Activated CD4-positive, alpha-beta T cell treated with anti-CD3 and anti-CD28 coated beads for 36 hours (primary cell): ENCODE data around the gene SRSF12. TPM values are rescaled to one million over a fixed set of nuclear protein-coding genes. Genes with fewer than 3 reads are reported as not detected.

Source experiments
- ATAC-seq: fragments of 200-7000 bp; cut with Tn5 transposase; one replicate; pipeline ENCODE4 v1.10.0; 2021; ENCODE audit warnings: mild to moderate bottlenecking, moderate library complexity
- CTCF ChIA-PET: fragments of 350-600 bp; sonication (Branson Sonifier 250); formaldehyde crosslinking; loops from one replicate; lab custom pipeline; 2021; ENCODE audit warnings: antibody characterized with exemption; lab: Charles Lee
- POLR2A ChIA-PET: fragments of 350-600 bp; sonication (Branson Sonifier 250); formaldehyde crosslinking; loops from one replicate; lab custom pipeline; 2021; ENCODE audit warnings: antibody characterized with exemption, inconsistent platforms; lab: Charles Lee
- DNase-seq: peaks from one replicate; pipeline ENCODE4 v3.0.0-alpha.2; 2020
- H3K27ac Mint-ChIP-seq: one replicate; pipeline ENCODE4 v1.8.0; 2021; ENCODE audit warnings: mixed read lengths
- H3K27me3 Mint-ChIP-seq: one replicate; pipeline ENCODE4 v1.8.0; 2021; ENCODE audit warnings: mixed read lengths
- H3K36me3 Mint-ChIP-seq: one replicate; pipeline ENCODE4 v1.8.0; 2021; ENCODE audit warnings: low read depth, mixed read lengths
- H3K4me1 Mint-ChIP-seq: one replicate; pipeline ENCODE4 v1.8.0; 2021; ENCODE audit warnings: mixed read lengths
- H3K4me3 Mint-ChIP-seq: one replicate; pipeline ENCODE4 v1.8.0; 2021; ENCODE audit warnings: mild to moderate bottlenecking, moderate library complexity, mixed read lengths
- H3K9me3 Mint-ChIP-seq: one replicate; pipeline ENCODE4 v1.8.0; 2021; ENCODE audit warnings: low read depth, mixed read lengths
- intact Hi-C, 2 experiments: fragments of 100-400 bp; cut with DNase I in 1 of 2; cut with micrococcal nuclease in 1 of 2; formaldehyde crosslinking; loops; one replicate each; pipeline versions ENCODE4 v1.14.2 to v1.15.1; 2022 to 2024; cut with DNase I, micrococcal nuclease
- total RNA-seq, 2 experiments: library from RNA; stranded (reverse); gene quantifications; one replicate each; pipeline ENCODE4 v1.2.3, GENCODE V29; 2021

The SRSF12 gene
- under 1 TPM; 0.26 to 0.27 TPM for total RNA-seq

- Mint-ChIP-seq H3K9me3 (no peaks in the 10 kb centered on the region), H3K27ac (no peak within 1 kb of the TSS)
Observed at GRCh38 chr6:89117211-89118108, at the start of gene SRSF12. TSS of gene SRSF12 (minus strand) at chr6:89118071. CDS start at chr6:89117887, 184 bp downstream.

DNA sequence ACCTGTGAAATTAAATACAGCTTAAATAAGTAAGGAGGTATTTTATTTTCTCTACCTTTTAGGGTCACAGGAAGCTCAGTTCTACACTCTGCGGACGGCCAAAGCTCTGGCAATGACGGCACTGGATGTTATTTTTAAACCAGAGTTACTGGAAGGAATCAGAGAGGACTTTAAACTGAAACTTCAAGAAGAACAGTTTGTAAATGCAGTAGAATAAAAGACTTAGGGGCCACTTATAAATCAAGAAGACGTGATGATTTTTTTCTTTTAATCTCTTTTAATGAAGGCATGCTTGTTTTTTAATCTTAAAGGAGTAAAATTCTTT lies 44.1 kb upstream of the SRSF12 start:
- H3K4me3 Mint-ChIP-seq: no peak overlapping the region
- no peaks in the 10 kb centered on the region for H3K27me3 Mint-ChIP-seq
- H3K4me1 Mint-ChIP-seq: no peaks in the 10 kb centered on the region
- no peak overlapping the region for H3K27ac Mint-ChIP-seq
- POLR2A ChIA-PET: no interaction called here
- H3K9me3 Mint-ChIP-seq: no peaks in the 10 kb centered on the region
- intact Hi-C loops: no loop called here
- no peak for DNase-seq
- CTCF ChIA-PET: interaction anchor here (1.0 to 1.1 kb wide), 2 partner anchors 19 to 80 kb away, joined by 3 read pairs; no protein-coding TSS in a partner anchor
- peaks cover 29% of the 10 kb centered on the region for H3K36me3 Mint-ChIP-seq
- no peak for ATAC-seq

More at GRCh38 chr6:89117211-89118108, at the start of gene SRSF12:
- Mint-ChIP-seq H3K36me3 (no peaks in the 10 kb centered on the region), H3K4me3 (peak within 1 kb of the TSS; percentile 74), H3K4me1 (peaks cover 6% of the 10 kb centered on the region), H3K27me3 (peaks cover 10% of the 10 kb centered on the region)
- POLR2A ChIA-PET: interaction anchor here (0.7 to 2.0 kb wide), 4 partner anchors 28 to 38 kb away, joined by 3 to 8 read pairs (median 5); partner anchors contain the start of genes PM20D2 and PNRC1
- ATAC-seq: peak; percentile 89
- CTCF ChIA-PET: interaction anchor here (0.6 to 1.4 kb wide), 3 partner anchors 27 to 307 kb away, joined by 3 to 10 read pairs (median 4); no protein-coding TSS in a partner anchor
- intact Hi-C loops: loop anchor here (1.0 to 5.0 kb wide), 4 partner anchors 27 to 135 kb away; partner anchors contain the start of gene PNRC1 (in 1 of the 2)
- peak; percentile 53 for DNase-seq

DNA sequence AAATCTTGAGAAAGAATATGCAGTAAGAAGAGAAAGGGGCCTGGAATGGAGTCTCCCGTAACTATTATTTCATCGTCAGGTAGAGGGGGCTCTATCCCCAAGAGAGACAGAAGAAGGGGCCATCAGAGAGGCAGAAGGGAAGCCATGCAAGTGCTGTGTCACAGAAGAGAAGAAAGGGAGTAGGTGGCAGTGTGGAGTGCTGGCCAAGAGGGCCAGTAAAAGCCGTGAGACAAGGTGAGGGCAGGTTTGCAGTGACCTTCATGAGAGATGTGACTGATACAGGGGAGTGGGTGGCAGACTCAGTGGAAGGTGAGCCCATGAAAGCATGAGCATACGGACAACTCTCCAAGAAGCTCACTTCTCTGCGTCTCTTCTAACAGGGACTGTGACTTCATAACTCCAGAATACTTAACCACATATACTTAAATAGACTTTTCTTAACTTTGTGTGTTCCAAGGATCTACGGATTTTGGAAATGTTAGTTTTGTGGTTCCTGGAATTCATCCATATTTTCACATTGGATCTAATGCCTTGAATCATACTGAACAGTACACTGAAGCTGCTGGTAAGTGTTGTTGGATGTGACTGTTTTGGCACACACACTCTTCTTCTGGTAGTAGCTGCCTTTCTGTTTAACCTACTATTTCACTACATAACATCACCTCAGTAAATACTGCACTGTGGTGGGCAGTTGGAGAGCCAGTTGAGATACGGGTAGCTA lies 43.6 kb upstream of the SRSF12 start:
- no peaks in the 10 kb centered on the region for H3K27me3 Mint-ChIP-seq
- intact Hi-C loops: no loop called here

DNA sequence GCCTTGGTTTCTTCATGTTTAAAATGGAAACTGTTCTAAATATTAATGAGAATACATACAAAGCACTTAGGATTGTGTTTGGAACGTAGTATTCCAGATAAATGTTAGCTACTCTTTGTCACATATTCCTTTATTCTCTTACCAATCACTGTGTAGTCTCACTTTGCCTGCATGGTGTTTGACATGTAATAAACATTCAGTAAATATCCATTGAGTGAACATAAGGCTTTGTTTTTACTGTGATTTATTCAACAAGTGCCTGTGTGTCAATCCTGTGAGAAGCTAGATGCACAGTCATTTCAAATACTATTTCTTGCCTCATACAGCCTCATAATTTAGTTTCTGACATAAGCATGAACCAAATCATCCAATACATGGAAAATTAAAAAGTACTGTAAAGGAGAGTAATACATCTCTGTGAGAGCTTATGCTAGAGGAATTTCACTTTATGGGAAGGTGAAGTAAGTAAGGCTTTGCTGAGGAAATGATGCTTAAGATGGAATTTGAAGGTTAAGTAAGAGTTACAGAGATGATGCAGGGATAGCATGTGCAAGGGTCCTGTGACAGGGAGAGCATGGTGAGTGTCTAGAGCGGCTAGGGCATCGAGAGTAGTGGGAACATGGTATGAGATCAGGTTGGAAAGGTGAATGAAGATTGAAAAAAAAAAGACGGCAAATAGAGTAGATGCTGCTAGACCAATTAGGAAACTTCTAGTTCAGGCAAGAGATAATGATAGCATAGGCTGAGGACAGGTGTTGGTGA lies 42.6 kb upstream of the SRSF12 start:
- intact Hi-C loops: no loop called here
- DNase-seq: no peak

More for the DNA sequence above, 43.6 kb upstream of the SRSF12 start:
- H3K9me3 Mint-ChIP-seq: no peaks in the 10 kb centered on the region
- CTCF ChIA-PET: interaction anchor here (1.1 kb wide), 1 partner anchor 20 kb away, joined by 3 read pairs; no protein-coding TSS in a partner anchor
- H3K36me3 Mint-ChIP-seq: peaks cover 31% of the 10 kb centered on the region
- H3K27ac Mint-ChIP-seq: no peak overlapping the region
- H3K4me1 Mint-ChIP-seq: no peaks in the 10 kb centered on the region
- POLR2A ChIA-PET: no interaction called here
- H3K4me3 Mint-ChIP-seq: no peak overlapping the region
- ATAC-seq (no peak), DNase-seq (no peak)

DNA sequence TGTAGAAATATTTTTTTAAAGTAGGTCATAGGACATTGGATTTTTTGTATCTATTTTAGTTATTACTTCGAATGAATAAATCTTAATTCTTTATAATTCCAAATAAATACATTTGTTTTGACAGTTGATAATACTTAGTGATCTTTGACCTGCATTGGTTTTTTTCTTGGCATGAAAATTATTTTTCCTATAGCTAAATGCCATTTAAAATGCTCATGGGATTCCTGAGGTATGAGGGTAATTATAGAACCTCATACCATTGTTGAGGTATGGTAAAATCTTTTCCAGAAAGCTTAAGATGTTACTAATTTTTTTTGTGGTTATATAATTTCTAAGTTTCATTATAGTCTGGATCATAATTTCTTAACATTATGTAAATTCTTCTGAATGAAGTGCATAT lies 36.3 kb upstream of the SRSF12 start:
- POLR2A ChIA-PET: no interaction called here
- intact Hi-C loops: no loop called here
- peaks cover 34% of the 10 kb centered on the region for H3K36me3 Mint-ChIP-seq
- DNase-seq: no peak
- CTCF ChIA-PET: interaction anchor here (1.2 to 1.9 kb wide), 3 partner anchors 13 to 171 kb away, joined by 4 to 8 read pairs (median 4); partner anchors contain the start of gene GABRR2
- ATAC-seq: no peak
- no peaks in the 10 kb centered on the region for H3K9me3 Mint-ChIP-seq
- no peak overlapping the region for H3K27ac Mint-ChIP-seq
- H3K4me3 Mint-ChIP-seq: no peak overlapping the region
- no peaks in the 10 kb centered on the region for H3K27me3 Mint-ChIP-seq
- H3K4me1 Mint-ChIP-seq: peaks cover 2% of the 10 kb centered on the region

More for the DNA sequence above, 42.6 kb upstream of the SRSF12 start:
- no peak overlapping the region for H3K27ac Mint-ChIP-seq
- ChIA-PET POLR2A (no interaction called here), CTCF (no interaction called here)
- no peaks in the 10 kb centered on the region for H3K27me3 Mint-ChIP-seq
- H3K36me3 Mint-ChIP-seq: peaks cover 36% of the 10 kb centered on the region
- ATAC-seq: no peak
- no peaks in the 10 kb centered on the region for H3K4me1 Mint-ChIP-seq
- no peak overlapping the region for H3K4me3 Mint-ChIP-seq
- H3K9me3 Mint-ChIP-seq: no peaks in the 10 kb centered on the region

DNA sequence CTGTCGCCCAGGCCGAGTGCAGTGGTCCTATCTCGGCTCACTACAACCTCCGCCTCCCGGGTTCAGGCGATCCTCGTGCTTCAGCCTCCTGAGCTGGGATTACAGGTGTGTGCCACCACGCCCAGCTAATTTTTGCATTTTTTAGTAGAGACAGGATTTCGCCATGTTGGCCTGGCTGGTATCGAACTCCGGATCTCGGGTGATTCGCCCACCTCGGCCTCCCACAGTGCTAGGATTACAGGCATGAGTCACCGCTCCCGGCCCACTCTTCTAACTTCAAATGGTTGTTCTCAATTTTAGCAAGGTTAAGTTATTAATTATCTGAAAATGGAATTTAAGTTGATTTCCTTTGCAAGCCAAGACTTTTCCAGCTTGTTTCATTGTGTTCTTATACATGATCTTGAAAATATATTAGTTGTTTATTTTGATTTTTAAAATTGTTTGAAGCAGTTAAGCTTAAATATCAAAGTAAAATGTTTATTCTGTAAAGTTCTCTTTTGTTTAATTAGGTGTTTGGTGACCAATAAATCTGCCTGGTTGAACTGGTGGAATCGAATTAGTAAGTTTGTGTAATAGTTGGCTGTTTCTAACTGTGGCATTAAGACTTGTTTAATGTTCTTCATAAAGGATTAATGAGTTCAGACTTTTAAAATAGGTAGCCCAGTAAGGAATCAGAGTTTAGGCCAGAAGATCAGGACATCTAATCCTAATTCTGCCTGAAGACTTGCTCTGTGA lies 30.3 kb upstream of the SRSF12 start:
- peaks cover 38% of the 10 kb centered on the region for H3K4me1 Mint-ChIP-seq
- no peaks in the 10 kb centered on the region for H3K9me3 Mint-ChIP-seq
- peak overlapping the region; percentile 41 for H3K4me3 Mint-ChIP-seq
- CTCF ChIA-PET: interaction anchor here (0.5 to 2.8 kb wide), 7 partner anchors 9 to 662 kb away, joined by 3 to 13 read pairs (median 4); no protein-coding TSS in a partner anchor
- H3K27ac Mint-ChIP-seq: no peak overlapping the region
- ATAC-seq (no peak), DNase-seq (peak; percentile 54)
- no peaks in the 10 kb centered on the region for H3K27me3 Mint-ChIP-seq
- POLR2A ChIA-PET: interaction anchor here (0.6 to 1.1 kb wide), 4 partner anchors 68 to 264 kb away, joined by 3 to 5 read pairs (median 3); partner anchors contain the start of genes PNRC1, RNGTT and RRAGD
- H3K36me3 Mint-ChIP-seq: peaks cover 24% of the 10 kb centered on the region
- intact Hi-C loops: loop anchor here (5.0 to 10.0 kb wide), 3 partner anchors 51 to 687 kb away; partner anchors contain the start of gene UBE2J1 (in 1 of the 2)

DNA sequence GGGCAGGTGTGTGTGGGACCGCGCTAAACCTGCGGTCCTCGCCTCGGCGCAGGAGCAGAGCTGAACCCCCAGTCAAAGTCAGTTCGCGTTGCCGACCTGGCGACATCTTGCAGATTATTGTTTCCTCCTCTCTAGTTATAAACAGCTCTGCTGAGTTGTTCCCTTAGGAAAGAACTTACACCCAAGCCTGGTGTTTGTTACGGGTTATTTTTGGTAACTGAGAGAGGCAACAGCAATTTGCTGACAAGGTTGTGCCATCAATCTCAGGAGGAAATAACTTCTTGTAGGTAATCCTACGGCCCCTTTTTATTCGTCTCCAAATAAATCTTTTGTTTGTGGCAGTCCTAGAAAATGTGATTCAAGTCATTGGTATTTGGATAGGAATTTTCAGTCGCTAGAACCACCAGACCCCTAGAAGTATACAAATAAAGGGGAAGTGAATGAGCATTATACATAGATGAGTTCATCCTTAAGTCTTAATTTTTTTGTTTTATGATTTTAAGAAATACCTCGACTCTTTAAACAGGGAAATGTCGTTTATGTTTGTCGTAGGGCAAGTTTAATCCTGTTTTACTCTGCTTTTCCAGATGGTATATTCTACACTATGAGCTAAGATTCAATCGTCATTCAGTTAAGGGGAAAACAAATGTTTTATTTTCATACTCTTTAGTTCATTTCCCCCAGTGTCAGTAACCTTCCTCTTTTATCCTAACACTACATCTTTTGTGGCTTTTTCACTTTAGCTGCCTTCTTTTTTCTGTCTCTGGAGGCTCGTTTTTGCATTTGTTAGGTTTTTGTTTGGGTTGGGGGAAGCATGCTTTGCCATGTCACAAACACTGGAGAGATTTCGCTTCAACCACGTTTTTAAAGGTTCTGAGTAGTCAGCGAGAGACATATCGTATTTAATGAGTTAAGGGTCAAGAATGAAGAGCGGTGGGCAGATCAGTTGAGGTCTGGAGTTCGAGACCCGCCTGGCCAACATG lies 29.1 kb upstream of the SRSF12 start:
- DNase-seq: no peak
- Mint-ChIP-seq H3K27me3 (no peaks in the 10 kb centered on the region), H3K4me3 (peak overlapping the region; percentile 79), H3K4me1 (peaks cover 38% of the 10 kb centered on the region), H3K9me3 (no peaks in the 10 kb centered on the region), H3K27ac (peak overlapping the region; percentile 83), H3K36me3 (peaks cover 22% of the 10 kb centered on the region)
- intact Hi-C loops: loop anchor here (1.0 to 10.0 kb wide), 5 partner anchors 50 to 688 kb away; partner anchors contain the start of genes RNGTT (in 1 of the 2) and UBE2J1 (in 1 of the 2)
- no peak for ATAC-seq
- ChIA-PET CTCF (interaction anchor here (0.6 to 2.8 kb wide), 11 partner anchors 10 to 222 kb away, joined by 3 to 13 read pairs (median 3); partner anchors contain the start of gene PNRC1), POLR2A (interaction anchor here (0.6 to 3.1 kb wide), 9 partner anchors 21 to 67 kb away, joined by 3 to 20 read pairs (median 3); partner anchors contain the start of genes PNRC1 and SRSF12)

DNA sequence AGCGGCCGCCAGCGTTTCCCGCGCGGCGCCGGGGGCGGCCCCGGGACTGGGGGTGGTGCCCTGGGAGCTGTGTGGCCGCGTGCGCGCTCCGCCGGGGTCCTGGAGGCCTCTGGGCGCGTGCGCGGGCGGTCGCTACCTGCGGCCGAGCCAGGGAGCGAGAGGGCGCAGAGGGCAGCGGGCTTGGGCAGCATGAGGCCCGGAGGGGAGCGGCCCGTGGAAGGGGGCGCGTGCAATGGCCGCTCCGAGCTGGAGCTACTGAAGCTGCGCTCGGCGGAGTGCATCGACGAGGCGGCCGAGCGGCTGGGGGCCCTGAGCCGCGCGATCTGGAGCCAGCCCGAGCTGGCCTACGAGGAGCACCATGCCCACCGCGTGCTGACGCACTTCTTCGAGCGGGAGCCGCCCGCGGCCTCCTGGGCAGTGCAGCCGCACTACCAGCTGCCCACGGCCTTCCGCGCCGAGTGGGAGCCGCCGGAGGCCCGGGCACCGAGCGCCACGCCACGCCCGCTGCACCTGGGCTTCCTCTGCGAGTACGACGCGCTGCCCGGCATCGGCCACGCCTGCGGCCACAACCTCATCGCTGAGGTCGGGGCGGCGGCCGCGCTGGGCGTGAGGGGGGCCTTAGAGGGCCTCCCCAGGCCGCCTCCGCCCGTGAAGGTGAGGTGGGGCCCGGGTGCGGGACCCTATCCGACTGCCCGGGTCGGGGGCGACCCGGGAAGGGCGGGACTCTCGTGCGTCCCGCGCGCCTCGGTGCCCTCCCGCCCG lies 28.3 kb upstream of the SRSF12 start, which contains the start of gene PM20D2:
Gene PM20D2, plus strand, starts transcription at position 100 of the 762 bp plus-strand sequence. Its CDS starts 90 bp downstream, at position 190.
- peaks cover 38% of the 10 kb centered on the region for H3K4me1 Mint-ChIP-seq
- intact Hi-C loops: loop anchor here (1.0 to 10.0 kb wide), 11 partner anchors 29 to 689 kb away; partner anchors contain the start of genes UBE2J1 (in 2 of the 2), PNRC1 (in 1 of the 2) and RNGTT (in 1 of the 2)
- H3K27me3 Mint-ChIP-seq: no peaks in the 10 kb centered on the region
- peak within 1 kb of the TSS; percentile 80 for H3K4me3 Mint-ChIP-seq
- ATAC-seq (peak; percentile 70), DNase-seq (peak; percentile 79)
- ChIA-PET POLR2A (interaction anchor here (0.6 to 3.1 kb wide), 8 partner anchors 15 to 152 kb away, joined by 3 to 20 read pairs (median 6); partner anchors contain the start of genes PNRC1 and SRSF12), CTCF (interaction anchor here (0.7 to 2.8 kb wide), 10 partner anchors 11 to 222 kb away, joined by 3 to 13 read pairs (median 4); partner anchors contain the start of gene PNRC1)
- no peaks in the 10 kb centered on the region for H3K9me3 Mint-ChIP-seq
- peak within 1 kb of the TSS; percentile 97 for H3K27ac Mint-ChIP-seq
- peaks cover 22% of the 10 kb centered on the region for H3K36me3 Mint-ChIP-seq
